Measurements from ENCODE around the gene MOK.
"Not testable (repeated sequence)": the region's sequence is repeated elsewhere in the genome, so short reads cannot be mapped to it uniquely, and the experiment has no call there.

MOK gene

GRCh38 chr14:102280376-102280962 lies 24.5 kb downstream of the MOK start:
- no peak for DNase-seq

- no peak for DNase-seq
Observed at GRCh38 chr14:102279688-102280348, 25.1 kb downstream of the MOK start.

- DNase-seq: no peak
Observed at GRCh38 chr14:102279282-102279681, 25.7 kb downstream of the MOK start.

GRCh38 chr14:102278631-102278935 lies 26.4 kb downstream of the MOK start:
- DNase-seq: no peak

- DNase-seq: no peak
Observed at GRCh38 chr14:102277874-102278630, 26.9 kb downstream of the MOK start.

GRCh38 chr14:102275866-102276265 lies 29.1 kb downstream of the MOK start:
- DNase-seq: no peak

GRCh38 chr14:102272392-102272791 lies 32.6 kb downstream of the MOK start:
- DNase-seq: no peak

GRCh38 chr14:102264775-102265174 lies 40.2 kb downstream of the MOK start:
- DNase-seq: no peak

- no peak for DNase-seq
Observed at GRCh38 chr14:102264355-102264754, 40.6 kb downstream of the MOK start.

GRCh38 chr14:102262929-102263462 lies 42.0 kb downstream of the MOK start:
- no peak for DNase-seq

GRCh38 chr14:102258136-102258535 lies 46.8 kb downstream of the MOK start:
- DNase-seq: no peak

- no peak for DNase-seq
Observed at GRCh38 chr14:102256716-102257115, 48.2 kb downstream of the MOK start.

GRCh38 chr14:102255401-102256190 lies 49.4 kb downstream of the MOK start:
- DNase-seq: no peak

GRCh38 chr14:102252834-102253801 lies 51.8 kb downstream of the MOK start:
- DNase-seq: no peak

GRCh38 chr14:102251161-102251560 lies 53.8 kb downstream of the MOK start:
- DNase-seq: no peak

GRCh38 chr14:102250636-102251035 lies 54.3 kb downstream of the MOK start:
- DNase-seq: no peak

GRCh38 chr14:102249981-102250380 lies 55.0 kb downstream of the MOK start:
- DNase-seq: no peak

GRCh38 chr14:102249041-102249440 lies 55.9 kb downstream of the MOK start:
- no peak for DNase-seq

GRCh38 chr14:102248121-102248520 lies 56.8 kb downstream of the MOK start:
- no peak for DNase-seq

GRCh38 chr14:102246071-102246470 lies 58.9 kb downstream of the MOK start:
- DNase-seq: no peak

- not testable (repeated sequence) for DNase-seq
Observed at GRCh38 chr14:102243795-102244194, 61.2 kb downstream of the MOK start.

GRCh38 chr14:102241147-102241546 lies 63.8 kb downstream of the MOK start:
- no peak for DNase-seq
